CD4-positive, alpha-beta T cell treated with Interferon alpha-2 for 1 hour (primary cell): ENCODE results near the gene RPA1.

Experiments
- DNase-seq, 2 donors: peaks; one replicate each; pipeline ENCODE4 v3.0.0-alpha.2; 2020 to 2022

RPA1 gene

GRCh38 chr17:1912146-1912545 lies 82.3 kb downstream of the RPA1 start:
- DNase-seq: no peak

- DNase-seq: no peak
Observed at GRCh38 chr17:1913702-1914101, 83.9 kb downstream of the RPA1 start.

GRCh38 chr17:1914661-1915083 lies 84.9 kb downstream of the RPA1 start:
- no peak for DNase-seq

- no peak for DNase-seq
Observed at GRCh38 chr17:1915889-1916288, 86.1 kb downstream of the RPA1 start.

- no peak for DNase-seq
Observed at GRCh38 chr17:1916316-1916715, 86.5 kb downstream of the RPA1 start.

- no peak for DNase-seq
Observed at GRCh38 chr17:1916963-1917715, 87.3 kb downstream of the RPA1 start.

GRCh38 chr17:1918346-1919162 lies 88.7 kb downstream of the RPA1 start:
- DNase-seq: no peak

- DNase-seq: no peak
Observed at GRCh38 chr17:1919201-1919600, 89.4 kb downstream of the RPA1 start.

- DNase-seq: no peak
Observed at GRCh38 chr17:1920948-1921351, 91.1 kb downstream of the RPA1 start.

GRCh38 chr17:1928976-1929375 lies 99.2 kb downstream of the RPA1 start:
- DNase-seq: no peak

- no peak for DNase-seq
Observed at GRCh38 chr17:1930337-1930645, 100.5 kb downstream of the RPA1 start.

GRCh38 chr17:1931844-1932579 lies 102.2 kb downstream of the RPA1 start:
- DNase-seq: no peak

- DNase-seq: no peak
Observed at GRCh38 chr17:1933875-1934715, 104.3 kb downstream of the RPA1 start.

GRCh38 chr17:1934901-1935300 lies 105.1 kb downstream of the RPA1 start:
- DNase-seq: no peak

- DNase-seq: no peak
Observed at GRCh38 chr17:1936766-1937165, 107.0 kb downstream of the RPA1 start.

GRCh38 chr17:1937461-1937860 lies 107.7 kb downstream of the RPA1 start:
- no peak for DNase-seq

GRCh38 chr17:1939981-1940809 lies 110.4 kb downstream of the RPA1 start:
- no peak for DNase-seq

- no peak for DNase-seq
Observed at GRCh38 chr17:1940810-1941185, 111.0 kb downstream of the RPA1 start.

- no peak for DNase-seq
Observed at GRCh38 chr17:1941272-1942065, 111.7 kb downstream of the RPA1 start.

- no peak for DNase-seq
Observed at GRCh38 chr17:1942066-1942365, 112.2 kb downstream of the RPA1 start.
